ENCODE measurements around the gene UTP25. TPM values are rescaled to one million over a fixed set of nuclear protein-coding genes. Genes with fewer than 3 reads are reported as not detected.
A peak's percentile ranks its signal among the peaks of the same experiment; 100 is the strongest.

UTP25 gene
- total RNA-seq, 4 donors from 2014 or later = 3.5 to 14.9 (median 6.3) TPM

DNA sequence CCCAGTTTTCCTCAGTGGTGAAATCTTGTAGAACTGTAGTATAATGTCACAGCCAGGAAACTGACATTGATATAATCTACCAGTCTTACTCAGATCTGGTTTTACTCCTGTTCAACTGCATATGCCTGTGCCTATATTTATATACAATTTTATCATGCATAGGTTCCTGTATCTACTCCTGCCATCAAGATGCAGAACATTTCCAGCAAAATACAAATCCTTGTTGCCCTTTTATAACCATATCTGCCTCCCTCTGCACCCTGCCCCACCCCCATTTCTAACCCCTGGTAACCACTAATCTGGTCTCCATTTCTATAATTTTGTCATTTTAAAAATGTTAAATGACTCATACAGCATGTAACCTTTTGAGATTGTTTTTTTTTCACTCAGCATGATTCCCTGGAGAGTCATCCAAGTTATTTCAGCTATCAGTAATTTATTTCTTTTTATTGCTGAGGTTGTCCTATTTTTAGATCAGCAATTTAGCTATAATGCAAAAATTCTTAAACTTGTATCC is 8.1 kb downstream of the UTP25 start:
- Histone ChIP-seq H3K9me3 (no peaks in the 10 kb centered on the region), H3K27ac (no peak overlapping the region), H3K4me3 (no peak overlapping the region), H3K4me1 (peaks cover 0 to 4% (median 0%) of the 10 kb centered on the region in 4 donors), H3K36me3 (peaks cover 0 to 86% (median 0%) of the 10 kb centered on the region in 3 donors), H3K27me3 (no peaks in the 10 kb centered on the region)
- DNase-seq = no peak
- TF ChIP-seq, protein P1, sequence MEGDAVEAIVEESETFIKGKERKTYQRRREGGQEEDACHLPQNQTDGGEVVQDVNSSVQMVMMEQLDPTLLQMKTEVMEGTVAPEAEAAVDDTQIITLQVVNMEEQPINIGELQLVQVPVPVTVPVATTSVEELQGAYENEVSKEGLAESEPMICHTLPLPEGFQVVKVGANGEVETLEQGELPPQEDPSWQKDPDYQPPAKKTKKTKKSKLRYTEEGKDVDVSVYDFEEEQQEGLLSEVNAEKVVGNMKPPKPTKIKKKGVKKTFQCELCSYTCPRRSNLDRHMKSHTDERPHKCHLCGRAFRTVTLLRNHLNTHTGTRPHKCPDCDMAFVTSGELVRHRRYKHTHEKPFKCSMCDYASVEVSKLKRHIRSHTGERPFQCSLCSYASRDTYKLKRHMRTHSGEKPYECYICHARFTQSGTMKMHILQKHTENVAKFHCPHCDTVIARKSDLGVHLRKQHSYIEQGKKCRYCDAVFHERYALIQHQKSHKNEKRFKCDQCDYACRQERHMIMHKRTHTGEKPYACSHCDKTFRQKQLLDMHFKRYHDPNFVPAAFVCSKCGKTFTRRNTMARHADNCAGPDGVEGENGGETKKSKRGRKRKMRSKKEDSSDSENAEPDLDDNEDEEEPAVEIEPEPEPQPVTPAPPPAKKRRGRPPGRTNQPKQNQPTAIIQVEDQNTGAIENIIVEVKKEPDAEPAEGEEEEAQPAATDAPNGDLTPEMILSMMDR (IDR thresholded peaks at IDR 0.05) = no peak
- no peak for TF ChIP-seq POLR2A (IDR thresholded peaks at IDR 0.05)

DNA sequence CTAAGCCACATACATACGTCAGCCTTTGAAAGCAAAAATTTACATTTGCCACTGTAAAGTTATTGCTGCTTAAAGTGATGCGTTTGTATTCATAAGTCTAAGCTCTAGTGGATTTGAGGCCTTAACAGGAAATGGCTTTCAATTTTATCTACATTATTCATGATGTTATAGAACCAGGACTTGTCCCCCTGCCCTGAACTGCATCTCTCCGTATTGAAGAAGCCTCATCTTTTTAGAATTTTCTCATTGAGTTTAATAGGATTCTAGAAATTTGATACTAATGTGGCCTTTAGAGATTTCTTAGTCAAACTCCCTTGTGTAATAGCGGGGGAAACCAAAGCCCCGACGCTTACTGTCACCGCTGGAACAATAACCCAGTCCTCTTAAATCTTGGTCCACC is 9.9 kb downstream of the UTP25 start:
- H3K9me3 ChIP-seq = no peaks in the 10 kb centered on the region
- no peak for DNase-seq
- H3K4me3 ChIP-seq = no peak overlapping the region
- peaks cover 0 to 4% (median 0%) of the 10 kb centered on the region in 4 donors for H3K4me1 ChIP-seq
- peaks cover 0 to 84% (median 0%) of the 10 kb centered on the region in 3 donors for H3K36me3 ChIP-seq
- TF ChIP-seq POLR2A (IDR thresholded peaks at IDR 0.05) = no peak
- TF ChIP-seq, protein P1 (IDR thresholded peaks at IDR 0.05) = no peak
- H3K27ac ChIP-seq = no peak overlapping the region
- no peaks in the 10 kb centered on the region for H3K27me3 ChIP-seq

DNA sequence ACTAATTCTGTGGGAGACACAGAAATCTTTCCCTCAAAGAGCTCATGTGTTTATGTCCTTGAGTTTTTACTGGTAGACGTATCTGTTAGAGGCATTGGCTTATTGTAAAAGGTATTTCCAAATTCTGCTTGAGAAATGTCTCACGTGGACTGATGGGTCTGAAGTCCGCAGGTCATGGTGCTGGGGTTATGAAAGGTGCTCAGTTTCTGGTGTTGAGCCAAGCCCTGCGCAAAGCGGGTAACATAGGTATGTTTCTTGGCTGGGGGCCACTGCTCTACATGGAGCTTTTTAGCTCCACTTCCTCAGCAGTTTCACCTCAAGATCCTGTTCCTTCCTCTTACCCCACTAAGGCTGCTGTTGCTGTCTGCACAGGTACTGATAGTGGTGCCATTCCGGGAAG is 10.8 kb downstream of the UTP25 start:
- peaks cover 0 to 84% (median 0%) of the 10 kb centered on the region in 3 donors for H3K36me3 ChIP-seq
- H3K27ac ChIP-seq = no peak overlapping the region

DNA sequence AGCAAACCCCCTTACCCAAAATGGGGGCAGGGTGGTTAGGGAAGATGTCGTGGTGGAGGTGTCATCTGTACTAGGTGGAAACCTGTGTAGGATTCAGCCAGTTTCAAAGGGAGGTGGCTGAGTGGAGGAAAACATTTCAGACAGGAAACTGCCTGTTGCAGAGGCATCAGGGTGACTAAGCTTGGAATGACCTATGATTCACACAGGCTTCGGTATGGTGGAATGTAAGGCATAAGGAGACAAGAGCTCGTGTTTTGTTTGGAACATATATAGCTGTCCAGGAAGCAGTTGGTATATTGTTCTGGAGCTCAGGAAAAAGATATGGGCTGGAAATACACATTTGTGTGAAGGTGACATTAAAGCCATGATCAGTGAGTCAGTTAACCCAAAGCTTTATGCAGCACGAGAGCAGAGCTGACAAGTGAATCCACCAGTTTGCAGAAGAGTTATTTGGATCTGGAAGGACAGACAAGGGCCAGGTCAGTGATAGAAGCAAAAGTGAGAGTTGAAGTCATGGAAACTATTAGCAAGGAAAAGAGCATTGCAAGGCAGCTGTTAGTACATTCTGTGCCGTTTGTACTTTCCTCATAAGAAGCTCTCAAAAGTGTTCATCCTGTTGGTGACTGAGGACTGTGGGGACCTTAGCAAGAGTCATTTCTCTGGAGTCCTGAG is 12.2 kb downstream of the UTP25 start:
- Histone ChIP-seq H3K9me3 (no peaks in the 10 kb centered on the region), H3K4me1 (peaks cover 0 to 4% (median 0%) of the 10 kb centered on the region in 4 donors), H3K27me3 (no peaks in the 10 kb centered on the region), H3K36me3 (peaks cover 0 to 84% (median 0%) of the 10 kb centered on the region in 3 donors), H3K4me3 (no peak overlapping the region), H3K27ac (peak overlapping the region in 2 of 4 donors; percentile 8 to 38)
- TF ChIP-seq, protein P1 (IDR thresholded peaks at IDR 0.05) = no peak
- TF ChIP-seq POLR2A (IDR thresholded peaks at IDR 0.05) = no peak
- DNase-seq = peak in 1 of 3 donors; percentile 52

More for the DNA sequence above, 10.8 kb downstream of the UTP25 start:
- Histone ChIP-seq H3K27me3 (no peaks in the 10 kb centered on the region), H3K4me3 (no peak overlapping the region), H3K4me1 (peaks cover 0 to 4% (median 0%) of the 10 kb centered on the region in 4 donors), H3K9me3 (no peaks in the 10 kb centered on the region)
- DNase-seq = peak in 1 of 3 donors; percentile 73
- TF ChIP-seq, protein P1 (IDR thresholded peaks at IDR 0.05) = no peak
- no peak for TF ChIP-seq POLR2A (IDR thresholded peaks at IDR 0.05)

DNA sequence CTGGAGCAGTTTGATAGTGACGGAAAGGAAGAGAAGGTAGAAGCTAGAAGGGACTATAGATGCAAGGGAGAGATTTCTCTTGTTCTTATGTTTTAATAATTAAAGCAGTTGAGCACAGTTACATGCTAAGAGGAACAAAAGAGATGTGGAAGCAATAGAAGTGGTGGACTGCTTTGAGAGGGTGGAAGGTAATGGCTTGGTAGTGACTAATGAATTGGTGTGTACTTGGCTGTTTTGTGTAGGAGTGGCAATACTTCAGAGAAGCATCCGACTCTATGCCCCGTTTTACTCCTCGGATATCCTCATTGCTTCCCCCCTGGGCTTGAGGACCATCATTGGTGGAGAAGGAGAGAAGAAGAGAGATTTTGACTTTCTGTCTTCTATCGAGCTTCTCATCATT is 12.8 kb downstream of the UTP25 start:
- Histone ChIP-seq H3K27me3 (no peaks in the 10 kb centered on the region), H3K27ac (peak overlapping the region in 2 of 4 donors; percentile 8 to 38), H3K9me3 (no peaks in the 10 kb centered on the region), H3K4me3 (no peak overlapping the region), H3K36me3 (peaks cover 0 to 82% (median 0%) of the 10 kb centered on the region in 3 donors), H3K4me1 (peaks cover 0 to 4% (median 0%) of the 10 kb centered on the region in 4 donors)
- TF ChIP-seq POLR2A (IDR thresholded peaks at IDR 0.05) = no peak
- TF ChIP-seq, protein P1 (IDR thresholded peaks at IDR 0.05) = no peak
- DNase-seq = no peak
